Large intestine (tissue), 3 donors: Measurements from ENCODE around the gene MED13L. TPM values are rescaled to one million over a fixed set of nuclear protein-coding genes. Genes with fewer than 3 reads are reported as not detected.
A peak's percentile ranks its signal among the peaks of the same experiment; 100 is the strongest.

ENCODE experiments used
- DNase-seq, 2 donors: peaks; one replicate each; pipeline versions ENCODE4 v3.0.0 to v3.0.0-alpha.2; 2013
- H3K27ac ChIP-seq: one replicate; pipeline ENCODE4 v1.5.1; 2013; ENCODE audit warnings: low read length
- H3K27me3 ChIP-seq: 2 replicates; pipeline ENCODE4 v1.6.1; 2013; ENCODE audit warnings: low read length; ENCODE audit not compliant: control insufficient read depth, insufficient read depth
- H3K36me3 ChIP-seq: 2 replicates; pipeline ENCODE4 v1.6.1; 2013; ENCODE audit warnings: low read length; ENCODE audit not compliant: control insufficient read depth, insufficient read depth
- H3K4me1 ChIP-seq: one replicate; pipeline ENCODE4 v1.6.1; 2013; ENCODE audit warnings: low read length; ENCODE audit not compliant: control insufficient read depth, insufficient read depth
- H3K4me3 ChIP-seq: one replicate; pipeline ENCODE4 v1.5.1; 2013; ENCODE audit warnings: low read length
- H3K9me3 ChIP-seq: one replicate; pipeline ENCODE4 v1.6.1; 2013; ENCODE audit warnings: mild to moderate bottlenecking, low read depth, low read length, moderate library complexity; ENCODE audit not compliant: control insufficient read depth
- WGBS: methylation state at CpG from one replicate; pipeline ENCODE4 v1.1.5; 2013; ENCODE audit warnings: low lambda C conversion rate; ENCODE audit not compliant: insufficient coverage; 5-methylcytosine and 5-hydroxymethylcytosine counted together
- polyA plus RNA-seq: library from polyadenylated mRNA; unstranded; fragments of 120-200 nt; gene quantifications from one replicate; pipeline ENCODE4 v1.2.1, GENCODE V29; 2013

Gene MED13L
- polyA plus RNA-seq, 1 donor = 69.3 TPM

DNA sequence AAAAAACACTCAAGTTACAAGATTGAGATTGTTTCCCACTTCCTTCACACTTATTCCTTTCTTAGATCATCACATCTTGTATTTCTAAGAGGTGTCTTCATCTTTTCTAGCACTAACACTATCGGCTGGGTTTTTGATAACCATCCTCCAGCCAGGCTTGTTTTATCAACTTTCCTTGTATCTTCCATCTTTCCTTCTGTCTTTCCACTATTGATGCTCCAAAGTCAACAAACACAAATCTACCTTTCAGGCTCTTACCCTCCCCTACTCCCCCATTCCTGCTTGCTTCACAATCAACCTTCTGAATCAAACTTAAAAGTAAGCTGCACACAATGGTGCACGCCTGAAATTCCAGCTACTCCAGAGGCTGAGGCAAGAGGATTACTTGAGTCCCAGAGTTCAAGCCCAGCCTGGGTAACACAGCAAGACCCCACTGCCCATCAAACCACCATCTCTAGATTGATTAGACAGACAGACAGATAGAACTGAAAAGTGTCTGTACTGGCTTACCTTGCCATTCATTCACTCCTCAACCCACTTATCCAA is 12.9 kb downstream of the MED13L start:
- Histone ChIP-seq H3K4me3 (no peak overlapping the region), H3K4me1 (peaks cover 3% of the 10 kb centered on the region), H3K9me3 (no peaks in the 10 kb centered on the region), H3K27me3 (no peaks in the 10 kb centered on the region), H3K36me3 (no peaks in the 10 kb centered on the region), H3K27ac (no peak overlapping the region)
- WGBS = 82% methylated on average over 1 of the region's 2 CpGs
- DNase-seq = no peak

- Histone ChIP-seq H3K9me3 (no peaks in the 10 kb centered on the region), H3K27me3 (no peaks in the 10 kb centered on the region), H3K36me3 (no peaks in the 10 kb centered on the region), H3K4me3 (no peak overlapping the region), H3K27ac (no peak overlapping the region), H3K4me1 (peaks cover 3% of the 10 kb centered on the region)
- no peak for DNase-seq
- no CpG with 5 or more reads among the region's 2 CpGs for WGBS
Measured at GRCh38 chr12:116263844-116264243, 13.6 kb downstream of the MED13L start.

DNA sequence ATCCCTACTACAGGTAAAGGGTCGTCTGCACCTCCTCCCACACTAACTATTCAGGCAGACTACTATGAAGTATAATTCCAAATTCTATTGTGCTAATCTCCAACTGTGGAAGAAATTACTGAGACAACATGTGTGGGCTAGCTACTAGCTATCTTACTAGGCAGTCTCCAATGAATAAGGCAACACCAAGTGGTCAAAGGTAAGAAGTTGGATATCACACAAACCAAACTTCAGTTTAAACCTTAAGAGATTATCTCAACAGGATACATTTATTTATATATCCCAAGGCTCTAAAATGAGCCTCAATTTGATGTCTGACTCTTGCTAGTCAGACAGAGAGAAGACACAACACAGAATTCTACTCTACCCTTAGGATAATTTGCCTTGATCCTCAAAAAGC is 14.1 kb downstream of the MED13L start:
- no peaks in the 10 kb centered on the region for H3K9me3 ChIP-seq
- H3K36me3 ChIP-seq = no peaks in the 10 kb centered on the region
- no peaks in the 10 kb centered on the region for H3K27me3 ChIP-seq
- no CpG with 5 or more reads among the region's 1 CpG for WGBS
- DNase-seq = no peak
- no peak overlapping the region for H3K27ac ChIP-seq
- no peak overlapping the region for H3K4me3 ChIP-seq
- peaks cover 3% of the 10 kb centered on the region for H3K4me1 ChIP-seq

GRCh38 chr12:116262741-116263140 is 14.8 kb downstream of the MED13L start:
- Histone ChIP-seq H3K36me3 (no peaks in the 10 kb centered on the region), H3K4me1 (peaks cover 3% of the 10 kb centered on the region), H3K27ac (no peak overlapping the region), H3K9me3 (no peaks in the 10 kb centered on the region), H3K27me3 (no peaks in the 10 kb centered on the region), H3K4me3 (no peak overlapping the region)
- DNase-seq = no peak
- WGBS = 92% methylated on average over 2 of the region's 2 CpGs

DNA sequence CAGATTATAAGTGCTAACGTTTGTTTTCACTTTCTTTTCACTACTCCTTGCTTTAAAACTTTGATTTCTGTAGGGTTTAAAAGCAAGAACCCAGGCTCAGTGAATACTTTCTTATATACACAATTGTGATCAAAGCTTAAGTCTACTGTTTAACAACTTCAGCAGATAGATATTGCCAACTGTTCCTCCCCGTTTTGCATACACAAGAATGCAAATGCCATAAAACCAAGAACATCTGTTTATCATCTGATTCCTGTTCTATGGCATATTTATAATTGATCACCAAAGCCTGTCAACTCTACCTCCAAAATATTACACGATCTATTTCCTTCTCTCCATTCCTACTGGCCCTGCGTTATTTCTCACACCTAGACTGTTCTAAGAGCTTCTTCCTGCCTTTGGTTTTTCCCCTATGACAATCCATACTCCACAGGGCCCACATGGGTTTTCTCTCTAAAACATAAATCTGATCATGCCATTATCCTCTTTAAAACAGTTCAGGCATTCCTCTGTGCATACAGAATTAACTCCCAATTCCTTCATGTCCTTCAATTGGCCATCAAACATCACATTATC is 15.9 kb downstream of the MED13L start:
- Histone ChIP-seq H3K36me3 (no peaks in the 10 kb centered on the region), H3K9me3 (no peaks in the 10 kb centered on the region), H3K4me1 (peaks cover 8% of the 10 kb centered on the region), H3K4me3 (no peak overlapping the region), H3K27me3 (no peaks in the 10 kb centered on the region), H3K27ac (no peak overlapping the region)
- 72% methylated on average over 2 of the region's 4 CpGs for WGBS
- DNase-seq = no peak

- Histone ChIP-seq H3K36me3 (no peaks in the 10 kb centered on the region), H3K9me3 (no peaks in the 10 kb centered on the region), H3K27ac (no peak overlapping the region), H3K4me3 (no peak overlapping the region), H3K4me1 (peaks cover 8% of the 10 kb centered on the region), H3K27me3 (no peaks in the 10 kb centered on the region)
- WGBS = 92% methylated on average over 2 of the region's 9 CpGs
- DNase-seq = no peak
Measured at GRCh38 chr12:116259800-116260577, 17.5 kb downstream of the MED13L start.

DNA sequence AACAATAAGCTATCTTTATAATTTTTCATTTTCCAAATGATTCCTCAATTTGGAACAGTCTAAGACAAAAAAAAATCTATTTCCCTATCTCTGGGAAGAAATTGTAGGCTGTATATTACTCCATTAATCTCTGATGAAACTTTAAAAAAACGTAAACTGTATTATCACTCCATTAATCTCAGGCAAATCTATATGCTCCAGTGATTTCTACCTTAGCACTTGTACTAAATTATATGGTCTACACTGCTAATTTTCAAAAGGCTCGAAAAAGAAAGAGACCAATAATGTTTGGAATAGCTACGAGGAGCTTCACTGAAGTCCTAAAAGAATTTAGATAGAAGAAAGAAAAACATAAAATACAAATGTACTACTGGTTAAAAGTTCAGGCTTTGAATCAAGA is 19.7 kb downstream of the MED13L start:
- H3K27me3 ChIP-seq = no peaks in the 10 kb centered on the region
- no peaks in the 10 kb centered on the region for H3K36me3 ChIP-seq
- 63% methylated on average over 2 of the region's 3 CpGs for WGBS
- H3K9me3 ChIP-seq = no peaks in the 10 kb centered on the region
- H3K27ac ChIP-seq = no peak overlapping the region
- no peak overlapping the region for H3K4me3 ChIP-seq
- peaks cover 5% of the 10 kb centered on the region for H3K4me1 ChIP-seq
- DNase-seq = no peak

DNA sequence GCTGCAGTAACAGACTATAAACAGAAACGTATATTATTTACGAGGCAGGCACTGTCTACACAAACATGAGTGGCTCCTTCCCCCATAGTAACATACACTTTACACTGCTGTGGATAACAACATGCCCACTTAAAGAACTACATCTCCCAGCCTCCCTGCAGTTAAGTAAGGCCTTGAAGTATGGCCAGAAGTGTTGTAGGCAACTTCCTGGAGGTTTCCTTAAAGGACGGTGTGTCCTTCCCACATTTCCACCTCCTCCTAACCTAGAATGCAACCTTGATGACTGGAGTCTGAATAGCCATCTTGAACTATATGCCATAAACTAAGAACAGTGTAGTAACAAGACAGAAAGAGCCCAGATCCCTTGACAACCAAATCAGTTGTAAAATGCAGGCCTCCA is 20.3 kb downstream of the MED13L start:
- peaks cover 5% of the 10 kb centered on the region for H3K4me1 ChIP-seq
- H3K9me3 ChIP-seq = no peaks in the 10 kb centered on the region
- no peak overlapping the region for H3K4me3 ChIP-seq
- peak in 1 of 2 donors; percentile 70 for DNase-seq
- H3K27ac ChIP-seq = peak overlapping the region; percentile 18
- WGBS = no CpG with 5 or more reads among the region's 3 CpGs
- no peaks in the 10 kb centered on the region for H3K27me3 ChIP-seq
- H3K36me3 ChIP-seq = no peaks in the 10 kb centered on the region

- Histone ChIP-seq H3K27me3 (no peaks in the 10 kb centered on the region), H3K36me3 (no peaks in the 10 kb centered on the region), H3K9me3 (peaks cover 24% of the 10 kb centered on the region), H3K4me1 (peaks cover 2% of the 10 kb centered on the region), H3K4me3 (no peak overlapping the region), H3K27ac (no peak overlapping the region)
- WGBS = 100% methylated on average over 2 of the region's 2 CpGs
- no peak for DNase-seq
Measured at GRCh38 chr12:116249938-116250337, 27.6 kb downstream of the MED13L start.

GRCh38 chr12:116248930-116249329 is 28.6 kb downstream of the MED13L start:
- H3K27ac ChIP-seq = no peak overlapping the region
- no peak for DNase-seq
- no peak overlapping the region for H3K4me3 ChIP-seq
- H3K27me3 ChIP-seq = no peaks in the 10 kb centered on the region
- peaks cover 24% of the 10 kb centered on the region for H3K9me3 ChIP-seq
- H3K36me3 ChIP-seq = no peaks in the 10 kb centered on the region
- H3K4me1 ChIP-seq = peaks cover 8% of the 10 kb centered on the region

GRCh38 chr12:116248433-116248832 is 29.1 kb downstream of the MED13L start:
- no peak overlapping the region for H3K27ac ChIP-seq
- H3K27me3 ChIP-seq = no peaks in the 10 kb centered on the region
- DNase-seq = no peak
- H3K4me1 ChIP-seq = peaks cover 13% of the 10 kb centered on the region
- H3K4me3 ChIP-seq = no peak overlapping the region
- no peaks in the 10 kb centered on the region for H3K36me3 ChIP-seq
- peaks cover 24% of the 10 kb centered on the region for H3K9me3 ChIP-seq
